Measurements from ENCODE around the gene ASPM. TPM values are rescaled to one million over a fixed set of nuclear protein-coding genes. Genes with fewer than 3 reads are reported as not detected.
"Not testable (repeated sequence)": the region's sequence is repeated elsewhere in the genome, so short reads cannot be mapped to it uniquely, and the experiment has no call there.

Gene ASPM
- polyA plus RNA-seq, 5 donors, result 11.7 to 53.9 (median 25.1) TPM

GRCh38 chr1:197144570-197145325 is 1.7 kb downstream of the ASPM start:
- DNase-seq, result no peak

- no peak for DNase-seq
Measured at GRCh38 chr1:197143276-197143675, 3.2 kb downstream of the ASPM start.

- no peak for DNase-seq
Measured at GRCh38 chr1:197141575-197141974, 4.9 kb downstream of the ASPM start.

GRCh38 chr1:197140121-197140520 is 6.3 kb downstream of the ASPM start:
- no peak for DNase-seq

- DNase-seq, result no peak
Measured at GRCh38 chr1:197139169-197139568, 7.3 kb downstream of the ASPM start.

- DNase-seq, result no peak
Measured at GRCh38 chr1:197137322-197137721, 9.1 kb downstream of the ASPM start.

GRCh38 chr1:197130677-197131304 is 15.7 kb downstream of the ASPM start:
- no peak for DNase-seq

GRCh38 chr1:197129698-197130097 is 16.8 kb downstream of the ASPM start:
- DNase-seq, result no peak

- peak in 1 of 2 donors; percentile 32 for DNase-seq
Measured at GRCh38 chr1:197127246-197127912, 19.1 kb downstream of the ASPM start.

GRCh38 chr1:197126691-197127090 is 19.8 kb downstream of the ASPM start:
- no peak for DNase-seq

- DNase-seq, result no peak
Measured at GRCh38 chr1:197124376-197124775, 22.1 kb downstream of the ASPM start.

GRCh38 chr1:197116156-197116555 is 30.3 kb downstream of the ASPM start:
- no peak for DNase-seq

- DNase-seq, result no peak
Measured at GRCh38 chr1:197106869-197107268, 39.6 kb downstream of the ASPM start.

- no peak for DNase-seq
Measured at GRCh38 chr1:197103300-197103699, 43.2 kb downstream of the ASPM start.

- no peak for DNase-seq
Measured at GRCh38 chr1:197101978-197102377, 44.5 kb downstream of the ASPM start.

GRCh38 chr1:197100677-197101076 is 45.8 kb downstream of the ASPM start:
- no peak for DNase-seq

GRCh38 chr1:197099444-197099843 is 47.0 kb downstream of the ASPM start:
- DNase-seq, result no peak

GRCh38 chr1:197096971-197097370 is 49.5 kb downstream of the ASPM start:
- DNase-seq, result not testable (repeated sequence)

GRCh38 chr1:197096137-197096536 is 50.3 kb downstream of the ASPM start:
- DNase-seq, result no peak

GRCh38 chr1:197093226-197093885 is 53.1 kb downstream of the ASPM start:
- DNase-seq, result no peak

- no peak for DNase-seq
Measured at GRCh38 chr1:197092491-197093023, 53.9 kb downstream of the ASPM start.

GRCh38 chr1:197083474-197083873 is 63.0 kb downstream of the ASPM start:
- no peak for DNase-seq

Data from right lung (tissue), 5 donors.